Endodermal cell (in vitro differentiated cells): Measurements from ENCODE around the gene FRMD3. TPM values are rescaled to one million over a fixed set of nuclear protein-coding genes. Genes with fewer than 3 reads are reported as not detected.
A peak's percentile ranks its signal among the peaks of the same experiment; 100 is the strongest.

Experiments
- DNase-seq: peaks from one replicate; pipeline ENCODE4 v3.0.0-alpha.2; 2017
- H3K27ac ChIP-seq: 2 replicates; pipeline ENCODE4 v1.5.1; 2013; ENCODE audit warnings: mild to moderate bottlenecking, low read depth, low read length, moderate library complexity
- H3K27me3 ChIP-seq: 2 replicates; pipeline ENCODE4 v1.6.1; 2013; ENCODE audit warnings: mild to moderate bottlenecking, low read length, moderate library complexity; ENCODE audit not compliant: insufficient read depth, control insufficient read depth, poor library complexity, severe bottlenecking
- H3K36me3 ChIP-seq: 2 replicates; pipeline ENCODE4 v1.7.0; 2013; ENCODE audit warnings: mild to moderate bottlenecking, low read length, moderate library complexity; ENCODE audit not compliant: control insufficient read depth, insufficient read depth
- H3K4me1 ChIP-seq: one replicate; pipeline ENCODE4 v1.7.0; 2013; ENCODE audit warnings: low read length; ENCODE audit not compliant: control insufficient read depth, insufficient read depth
- H3K4me3 ChIP-seq: 2 replicates; pipeline ENCODE4 v1.5.1; 2013; ENCODE audit warnings: mild to moderate bottlenecking, low read length, moderate library complexity
- H3K9ac ChIP-seq: 2 replicates; pipeline ENCODE4 v1.6.1; 2013; ENCODE audit warnings: mild to moderate bottlenecking, low read length, moderate library complexity; ENCODE audit not compliant: poor library complexity, severe bottlenecking; ENCODE audit errors: extremely low read depth
- H3K9me3 ChIP-seq: 2 replicates; pipeline ENCODE4 v1.6.1; 2013; ENCODE audit warnings: mild to moderate bottlenecking, low read length, moderate library complexity; ENCODE audit not compliant: control insufficient read depth
- H3K27ac Mint-ChIP-seq: 2 replicates; pipeline ENCODE4 v1.8.0; 2020; ENCODE audit warnings: mixed read lengths
- H3K27me3 Mint-ChIP-seq: 2 replicates; pipeline ENCODE4 v1.8.0; 2021; ENCODE audit warnings: mild to moderate bottlenecking, mixed read lengths; ENCODE audit not compliant: insufficient read depth
- H3K36me3 Mint-ChIP-seq: 2 replicates; pipeline ENCODE4 v1.8.0; 2020; ENCODE audit warnings: low read depth, mixed read lengths
- H3K4me1 Mint-ChIP-seq: 2 replicates; pipeline ENCODE4 v1.8.0; 2020; ENCODE audit warnings: mixed read lengths
- H3K4me3 Mint-ChIP-seq: 2 replicates; pipeline ENCODE4 v1.8.0; 2020; ENCODE audit warnings: mild to moderate bottlenecking, moderate library complexity, mixed read lengths
- H3K9me3 Mint-ChIP-seq: 2 replicates; pipeline ENCODE4 v1.8.0; 2020; ENCODE audit warnings: mild to moderate bottlenecking, mixed read lengths
- WGBS, 2 experiments: methylation state at CpG; one replicate each; pipeline versions ENCODE4 v1.1.5 to v1.1.7; 2013; ENCODE audit warnings: missing lambda C conversion rate in 2 of 2, mixed read lengths in 1 of 2; ENCODE audit not compliant: insufficient coverage in 1 of 2, insufficient read length in 1 of 2; 5-methylcytosine and 5-hydroxymethylcytosine counted together
- total RNA-seq, 2 donors: library from RNA; stranded (reverse); fragmentation: NEBNext Ultra II Directional in 1 of 2; extraction: Animal tissue kit (Norgen Biotek cat#: 25700) in 1 of 2; gene quantifications; 2 replicates in 1 of 2; 3 replicates in 1 of 2; pipeline ENCODE4 v1.2.1, GENCODE V29; 2021
- TF ChIP-seq, protein P1 (sequence below): fragments of 200-600 bp; sonication (generic); conservative IDR thresholded peaks from 2 replicates; pipeline ENCODE4 v1.5.0; 2021; ENCODE audit warnings: antibody characterized with exemption, mild to moderate bottlenecking

The FRMD3 gene
- total RNA-seq, 2 donors from 2014 or later, result 0.13 to 0.35 TPM

DNA sequence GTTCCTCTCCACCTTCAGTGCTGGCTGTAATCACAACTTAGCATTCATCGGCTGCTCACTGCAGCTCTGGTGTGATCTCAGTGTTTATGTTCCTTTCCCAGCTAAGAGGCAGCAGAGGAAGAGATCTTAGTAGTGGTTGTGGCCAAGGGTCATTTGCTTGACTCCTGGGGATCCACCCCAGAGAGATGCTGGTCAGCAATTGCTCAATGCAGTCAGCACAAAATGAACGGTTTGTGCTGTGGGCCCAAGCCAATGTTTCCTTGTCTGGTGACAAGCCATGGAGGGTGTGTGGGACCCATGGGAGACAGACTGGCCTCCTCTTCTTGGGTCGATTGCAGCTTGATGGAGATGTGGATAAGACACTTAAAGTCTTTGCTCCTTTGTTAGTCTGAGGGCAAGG, 16.1 kb upstream of the FRMD3 start:
- 80 to 90% methylated on average over 1 to 3 of the region's 3 CpGs for WGBS, 2 experiments
- TF ChIP-seq, protein P1, sequence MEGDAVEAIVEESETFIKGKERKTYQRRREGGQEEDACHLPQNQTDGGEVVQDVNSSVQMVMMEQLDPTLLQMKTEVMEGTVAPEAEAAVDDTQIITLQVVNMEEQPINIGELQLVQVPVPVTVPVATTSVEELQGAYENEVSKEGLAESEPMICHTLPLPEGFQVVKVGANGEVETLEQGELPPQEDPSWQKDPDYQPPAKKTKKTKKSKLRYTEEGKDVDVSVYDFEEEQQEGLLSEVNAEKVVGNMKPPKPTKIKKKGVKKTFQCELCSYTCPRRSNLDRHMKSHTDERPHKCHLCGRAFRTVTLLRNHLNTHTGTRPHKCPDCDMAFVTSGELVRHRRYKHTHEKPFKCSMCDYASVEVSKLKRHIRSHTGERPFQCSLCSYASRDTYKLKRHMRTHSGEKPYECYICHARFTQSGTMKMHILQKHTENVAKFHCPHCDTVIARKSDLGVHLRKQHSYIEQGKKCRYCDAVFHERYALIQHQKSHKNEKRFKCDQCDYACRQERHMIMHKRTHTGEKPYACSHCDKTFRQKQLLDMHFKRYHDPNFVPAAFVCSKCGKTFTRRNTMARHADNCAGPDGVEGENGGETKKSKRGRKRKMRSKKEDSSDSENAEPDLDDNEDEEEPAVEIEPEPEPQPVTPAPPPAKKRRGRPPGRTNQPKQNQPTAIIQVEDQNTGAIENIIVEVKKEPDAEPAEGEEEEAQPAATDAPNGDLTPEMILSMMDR, result no peak
- no peak overlapping the region for H3K27ac Mint-ChIP-seq
- H3K27me3 ChIP-seq, result no peaks in the 10 kb centered on the region
- H3K36me3 ChIP-seq, result no peaks in the 10 kb centered on the region
- peaks cover 19% of the 10 kb centered on the region for H3K27me3 Mint-ChIP-seq
- no peak overlapping the region for H3K4me3 Mint-ChIP-seq
- H3K9ac ChIP-seq, result no peak overlapping the region
- no peaks in the 10 kb centered on the region for H3K36me3 Mint-ChIP-seq
- no peaks in the 10 kb centered on the region for H3K4me1 ChIP-seq
- H3K4me1 Mint-ChIP-seq, result no peaks in the 10 kb centered on the region
- H3K27ac ChIP-seq, result no peak overlapping the region
- H3K4me3 ChIP-seq, result no peak overlapping the region
- H3K9me3 Mint-ChIP-seq, result peaks cover 21% of the 10 kb centered on the region
- DNase-seq, result no peak
- H3K9me3 ChIP-seq, result peaks cover 2% of the 10 kb centered on the region

- Mint-ChIP-seq H3K36me3 (no peaks in the 10 kb centered on the region), H3K27me3 (peaks cover 37% of the 10 kb centered on the region), H3K4me3 (no peak overlapping the region), H3K4me1 (no peaks in the 10 kb centered on the region), H3K27ac (no peak overlapping the region), H3K9me3 (peaks cover 5% of the 10 kb centered on the region)
- H3K4me1 ChIP-seq, result peaks cover 5% of the 10 kb centered on the region
- peak; percentile 69 for DNase-seq
- no peak overlapping the region for H3K4me3 ChIP-seq
- H3K9ac ChIP-seq, result no peak overlapping the region
- H3K9me3 ChIP-seq, result peaks cover under 1% of the 10 kb centered on the region
- TF ChIP-seq, protein P1, result peak; percentile 84
- peaks cover 24% of the 10 kb centered on the region for H3K27me3 ChIP-seq
- H3K36me3 ChIP-seq, result no peaks in the 10 kb centered on the region
- 51% methylated on average over 5 of the region's 5 CpGs; no CpG with 5 or more reads in 1 of the 2 experiments for WGBS, 2 experiments
- no peak overlapping the region for H3K27ac ChIP-seq
Observed at GRCh38 chr9:83544002-83544698, 5.9 kb upstream of the FRMD3 start.

DNA sequence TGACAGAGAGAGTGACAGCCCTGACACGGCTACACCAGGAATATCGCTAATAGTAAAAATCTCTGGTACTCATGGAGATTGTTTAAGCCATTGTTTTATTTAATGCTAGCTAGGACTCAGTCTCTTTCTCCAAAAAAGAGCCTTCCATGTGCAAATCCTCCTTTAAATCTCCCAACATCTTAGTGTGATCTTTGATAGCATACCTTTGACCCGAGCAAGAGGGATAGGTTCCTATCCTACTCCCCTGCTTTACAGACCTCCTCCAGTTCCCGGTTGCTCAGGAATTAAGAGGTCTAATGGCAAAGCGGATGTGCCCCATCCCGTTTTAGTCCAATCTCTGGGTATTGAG, 663 bp upstream of the FRMD3 start:
- Histone ChIP-seq H3K9me3 (no peaks in the 10 kb centered on the region), H3K4me1 (peaks cover 9% of the 10 kb centered on the region), H3K9ac (no peak overlapping the region), H3K27ac (no peak overlapping the region), H3K4me3 (peak overlapping the region; percentile 76), H3K27me3 (peaks cover 64% of the 10 kb centered on the region), H3K36me3 (no peaks in the 10 kb centered on the region)
- Mint-ChIP-seq H3K36me3 (no peaks in the 10 kb centered on the region), H3K9me3 (no peaks in the 10 kb centered on the region), H3K4me3 (peak overlapping the region; percentile 51), H3K27me3 (peaks cover 88% of the 10 kb centered on the region), H3K27ac (no peak overlapping the region), H3K4me1 (peaks cover 12% of the 10 kb centered on the region)
- no peak for DNase-seq
- TF ChIP-seq, protein P1, result no peak
- 46% methylated on average over 6 of the region's 6 CpGs; no CpG with 5 or more reads in 1 of the 2 experiments for WGBS, 2 experiments
